Mesendoderm (in vitro differentiated cells): ENCODE data around the gene MEIOB.

Experiments
- DNase-seq: peaks from one replicate; pipeline ENCODE4 v3.0.0; 2013
- H2AK5ac ChIP-seq: 2 replicates; pipeline ENCODE4 v1.6.1; 2013; ENCODE audit warnings: low read length, inconsistent platforms
- H2BK120ac ChIP-seq: 2 replicates; pipeline ENCODE4 v1.6.1; 2013; ENCODE audit warnings: low read depth, mild to moderate bottlenecking, low read length, moderate library complexity, mixed read lengths
- H2BK15ac ChIP-seq: replicated peaks from 2 replicates; pipeline ENCODE4 v1.6.1; 2013; ENCODE audit warnings: low read depth, mild to moderate bottlenecking, moderate library complexity
- H2BK5ac ChIP-seq: 2 replicates; pipeline ENCODE4 v1.6.1; 2013; ENCODE audit warnings: low read length, inconsistent platforms
- H3K18ac ChIP-seq: 2 replicates; pipeline ENCODE4 v1.6.1; 2013; ENCODE audit warnings: mild to moderate bottlenecking, low read length, mixed read lengths
- H3K23ac ChIP-seq: one replicate; pipeline ENCODE4 v1.6.1; 2013; ENCODE audit warnings: low read length
- H3K27ac ChIP-seq: 2 replicates; pipeline ENCODE4 v1.5.1; 2013; ENCODE audit warnings: low read depth, mild to moderate bottlenecking, inconsistent platforms, low read length, moderate library complexity
- H3K27me3 ChIP-seq: 2 replicates; pipeline ENCODE4 v1.6.1; 2013; ENCODE audit warnings: low read length, control low read depth, mild to moderate bottlenecking, inconsistent platforms; ENCODE audit not compliant: insufficient read depth, poor library complexity
- H3K36me3 ChIP-seq: 2 replicates; pipeline ENCODE4 v1.6.1; 2013; ENCODE audit warnings: low read length, inconsistent platforms; ENCODE audit not compliant: control insufficient read depth, insufficient read depth
- H3K4ac ChIP-seq: one replicate; pipeline ENCODE4 v1.6.1; 2013; ENCODE audit warnings: low read depth, mild to moderate bottlenecking, low read length, moderate library complexity
- H3K4me1 ChIP-seq: 2 replicates; pipeline ENCODE4 v1.6.1; 2013; ENCODE audit warnings: low read depth, low read length, inconsistent platforms; ENCODE audit not compliant: control insufficient read depth
- H3K4me2 ChIP-seq: 2 replicates; pipeline ENCODE4 v1.6.1; 2013; ENCODE audit warnings: low read length
- H3K4me3 ChIP-seq: 2 replicates; pipeline ENCODE4 v1.5.1; 2013; ENCODE audit warnings: mild to moderate bottlenecking, low read length
- H3K56ac ChIP-seq: one replicate; pipeline ENCODE4 v1.6.1; 2013; ENCODE audit warnings: low read length
- H3K79me1 ChIP-seq: 2 replicates; pipeline ENCODE4 v1.6.1; 2013; ENCODE audit warnings: low read length, inconsistent platforms
- H3K79me2 ChIP-seq: 2 replicates; pipeline ENCODE4 v1.6.1; 2013; ENCODE audit warnings: mild to moderate bottlenecking, low read length; ENCODE audit not compliant: control insufficient read depth, insufficient read depth
- H3K9ac ChIP-seq: 2 replicates; pipeline ENCODE4 v1.6.1; 2013; ENCODE audit warnings: low read length, inconsistent platforms
- H4K5ac ChIP-seq: one replicate; pipeline ENCODE4 v1.6.1; 2013; ENCODE audit warnings: low read length
- H4K8ac ChIP-seq: one replicate; pipeline ENCODE4 v1.6.1; 2013; ENCODE audit warnings: low read depth, mild to moderate bottlenecking, control low read depth, low read length, moderate library complexity
- WGBS: extraction: QIAGEN DNeasy Blood & Tissue Kit; methylation state at CpG from one replicate; pipeline ENCODE4 v1.1.7; 2013; ENCODE audit warnings: low lambda C conversion rate, missing lambda C conversion rate; ENCODE audit not compliant: insufficient coverage; ENCODE audit errors: extremely low coverage; 5-methylcytosine and 5-hydroxymethylcytosine counted together

Gene MEIOB

GRCh38 chr16:1908983-1909382, 37.0 kb upstream of the MEIOB start:
- Histone ChIP-seq H2BK120ac (no peak overlapping the region), H3K79me1 (no peaks in the 10 kb centered on the region), H3K4me3 (no peak overlapping the region), H3K4me2 (no peak overlapping the region), H3K27ac (no peak overlapping the region), H4K5ac (no peak overlapping the region), H2AK5ac (no peak overlapping the region), H4K8ac (no peak overlapping the region), H3K56ac (no peak overlapping the region), H3K23ac (no peak overlapping the region), H3K9ac (no peak overlapping the region), H2BK5ac (no peak overlapping the region), H3K27me3 (no peaks in the 10 kb centered on the region), H3K36me3 (no peaks in the 10 kb centered on the region), H3K4ac (no peak overlapping the region), H2BK15ac (no peak overlapping the region), H3K4me1 (no peaks in the 10 kb centered on the region), H3K79me2 (no peaks in the 10 kb centered on the region), H3K18ac (no peak overlapping the region)
- no peak for DNase-seq
- no CpG with 5 or more reads among the region's 9 CpGs for WGBS

GRCh38 chr16:1908184-1908583, 36.2 kb upstream of the MEIOB start:
- no CpG with 5 or more reads among the region's 17 CpGs for WGBS
- H2AK5ac ChIP-seq: no peak overlapping the region
- H2BK120ac ChIP-seq: no peak overlapping the region
- H3K56ac ChIP-seq: peak overlapping the region; percentile 22
- DNase-seq: no peak
- no peak overlapping the region for H3K4me2 ChIP-seq
- H2BK5ac ChIP-seq: no peak overlapping the region
- no peak overlapping the region for H3K9ac ChIP-seq
- H3K27ac ChIP-seq: no peak overlapping the region
- H3K79me2 ChIP-seq: no peaks in the 10 kb centered on the region
- no peak overlapping the region for H4K5ac ChIP-seq
- no peak overlapping the region for H4K8ac ChIP-seq
- no peak overlapping the region for H2BK15ac ChIP-seq
- H3K79me1 ChIP-seq: no peaks in the 10 kb centered on the region
- no peaks in the 10 kb centered on the region for H3K27me3 ChIP-seq
- no peaks in the 10 kb centered on the region for H3K36me3 ChIP-seq
- no peak overlapping the region for H3K18ac ChIP-seq
- no peak overlapping the region for H3K23ac ChIP-seq
- H3K4me3 ChIP-seq: no peak overlapping the region
- H3K4me1 ChIP-seq: no peaks in the 10 kb centered on the region
- H3K4ac ChIP-seq: no peak overlapping the region

- Histone ChIP-seq H3K56ac (no peak overlapping the region), H3K27me3 (no peaks in the 10 kb centered on the region), H3K4me3 (no peak overlapping the region), H3K18ac (peak overlapping the region; percentile 6), H3K79me1 (no peaks in the 10 kb centered on the region), H3K27ac (no peak overlapping the region), H4K8ac (no peak overlapping the region), H3K36me3 (no peaks in the 10 kb centered on the region), H2BK15ac (no peak overlapping the region), H4K5ac (no peak overlapping the region), H2BK120ac (no peak overlapping the region), H3K4me2 (no peak overlapping the region), H2AK5ac (no peak overlapping the region), H3K4me1 (no peaks in the 10 kb centered on the region), H3K9ac (no peak overlapping the region), H3K79me2 (no peaks in the 10 kb centered on the region), H2BK5ac (no peak overlapping the region), H3K23ac (no peak overlapping the region), H3K4ac (no peak overlapping the region)
- WGBS: no CpG with 5 or more reads among the region's 17 CpGs
- DNase-seq: no peak
These were observed 35.4 kb upstream of the MEIOB start for GRCh38 chr16:1907226-1907860.

- H3K79me1 ChIP-seq: no peaks in the 10 kb centered on the region
- no peak overlapping the region for H4K8ac ChIP-seq
- H3K56ac ChIP-seq: no peak overlapping the region
- no peak overlapping the region for H2AK5ac ChIP-seq
- no peaks in the 10 kb centered on the region for H3K36me3 ChIP-seq
- no peak overlapping the region for H3K23ac ChIP-seq
- H3K27ac ChIP-seq: no peak overlapping the region
- no peak overlapping the region for H3K4ac ChIP-seq
- no CpG with 5 or more reads among the region's 5 CpGs for WGBS
- no peaks in the 10 kb centered on the region for H3K4me1 ChIP-seq
- H2BK15ac ChIP-seq: no peak overlapping the region
- no peaks in the 10 kb centered on the region for H3K79me2 ChIP-seq
- H2BK120ac ChIP-seq: no peak overlapping the region
- no peaks in the 10 kb centered on the region for H3K27me3 ChIP-seq
- no peak overlapping the region for H3K9ac ChIP-seq
- H2BK5ac ChIP-seq: no peak overlapping the region
- no peak for DNase-seq
- H3K4me2 ChIP-seq: no peak overlapping the region
- no peak overlapping the region for H3K18ac ChIP-seq
- no peak overlapping the region for H3K4me3 ChIP-seq
- no peak overlapping the region for H4K5ac ChIP-seq
These were observed 34.8 kb upstream of the MEIOB start for GRCh38 chr16:1906846-1907165.

- no peaks in the 10 kb centered on the region for H3K79me1 ChIP-seq
- no peak overlapping the region for H3K56ac ChIP-seq
- no peaks in the 10 kb centered on the region for H3K4me1 ChIP-seq
- no peaks in the 10 kb centered on the region for H3K79me2 ChIP-seq
- no peak overlapping the region for H2BK5ac ChIP-seq
- DNase-seq: no peak
- H3K9ac ChIP-seq: no peak overlapping the region
- H4K5ac ChIP-seq: no peak overlapping the region
- H3K4me2 ChIP-seq: no peak overlapping the region
- H4K8ac ChIP-seq: no peak overlapping the region
- WGBS: no CpG with 5 or more reads among the region's 31 CpGs
- H3K4ac ChIP-seq: no peak overlapping the region
- H3K27me3 ChIP-seq: no peaks in the 10 kb centered on the region
- no peaks in the 10 kb centered on the region for H3K36me3 ChIP-seq
- no peak overlapping the region for H2AK5ac ChIP-seq
- no peak overlapping the region for H3K18ac ChIP-seq
- no peak overlapping the region for H2BK120ac ChIP-seq
- no peak overlapping the region for H3K27ac ChIP-seq
- H2BK15ac ChIP-seq: no peak overlapping the region
- no peak overlapping the region for H3K4me3 ChIP-seq
- H3K23ac ChIP-seq: no peak overlapping the region
These were observed 34.3 kb upstream of the MEIOB start for GRCh38 chr16:1906055-1906845.
